LNCAP (cell line): Measurements from ENCODE around the gene SMARCE1.

Source experiments
- CTCF ChIP-seq: fragments of 450-650 bp; IDR thresholded peaks from 2 replicates; pipeline ENCODE4 v1.5.1; 2017; ENCODE audit warnings: mild to moderate bottlenecking

Gene SMARCE1

GRCh38 chr17:40664582-40665333, 17.1 kb upstream of the SMARCE1 start, which contains the start of gene KRT222:
Gene KRT222 (minus strand): TSS chr17:40665177. CDS start chr17:40665099, 78 bp downstream.
- no peak for TF ChIP-seq CTCF

- no peak for TF ChIP-seq CTCF
Measured at GRCh38 chr17:40663252-40663651, 15.6 kb upstream of the SMARCE1 start.

- TF ChIP-seq CTCF: no peak
Measured at GRCh38 chr17:40659911-40660310, 12.3 kb upstream of the SMARCE1 start.

GRCh38 chr17:40658396-40658795, 10.8 kb upstream of the SMARCE1 start:
- no peak for TF ChIP-seq CTCF

- no peak for TF ChIP-seq CTCF
Measured at GRCh38 chr17:40651939-40652338, 4.3 kb upstream of the SMARCE1 start.

GRCh38 chr17:40648384-40648968, 858 bp upstream of the SMARCE1 start:
- TF ChIP-seq CTCF: no peak

GRCh38 chr17:40646791-40647623, 611 bp downstream of the SMARCE1 start:
- TF ChIP-seq CTCF: no peak
